GM19397 (cell line): ENCODE measurements around the gene KLHL10.
A peak's percentile ranks its signal among the peaks of the same experiment; 100 is the strongest.

Source experiments
- ATAC-seq: cut with Tn5 transposase; IDR thresholded peaks from one replicate; pipeline ENCODE4 v1.9.1; 2021; ENCODE audit warnings: mild to moderate bottlenecking, moderate library complexity; ENCODE audit not compliant: unreplicated experiment

KLHL10 gene

GRCh38 chr17:41837761-41838538, at the start of gene KLHL10:
KLHL10 (plus strand) TSS chr17:41837825; CDS start chr17:41837933, 108 bp downstream.
- ATAC-seq = no peak

GRCh38 chr17:41792845-41793783, 44.5 kb upstream of the KLHL10 start:
- ATAC-seq = no peak

- no peak for ATAC-seq
Observed at GRCh38 chr17:41793784-41794539, 43.7 kb upstream of the KLHL10 start.

- ATAC-seq = no peak
Observed at GRCh38 chr17:41794540-41794975, 43.1 kb upstream of the KLHL10 start.

GRCh38 chr17:41796121-41796895, 41.3 kb upstream of the KLHL10 start:
- no peak for ATAC-seq

- ATAC-seq = no peak
Observed at GRCh38 chr17:41797377-41797776, 40.2 kb upstream of the KLHL10 start.

GRCh38 chr17:41799366-41799765, 38.3 kb upstream of the KLHL10 start:
- ATAC-seq = no peak

- ATAC-seq = no peak
Observed at GRCh38 chr17:41800601-41801373, 36.8 kb upstream of the KLHL10 start.

GRCh38 chr17:41801374-41802271, 36.0 kb upstream of the KLHL10 start:
- ATAC-seq = no peak

GRCh38 chr17:41803049-41804020, 34.3 kb upstream of the KLHL10 start:
- no peak for ATAC-seq

- ATAC-seq = no peak
Observed at GRCh38 chr17:41806685-41807445, 30.8 kb upstream of the KLHL10 start.

- ATAC-seq = no peak
Observed at GRCh38 chr17:41810659-41811548, 26.7 kb upstream of the KLHL10 start.

GRCh38 chr17:41811549-41812380, 25.9 kb upstream of the KLHL10 start, which contains the start of gene P3H4:
P3H4 (minus strand) TSS chr17:41811949; CDS start chr17:41811915, 34 bp downstream.
- peak; percentile 65 for ATAC-seq

- ATAC-seq = no peak
Observed at GRCh38 chr17:41812381-41813151, 25.1 kb upstream of the KLHL10 start, which contains the start of gene FKBP10. FKBP10 (plus strand) TSS chr17:41813004; CDS start chr17:41813035, 31 bp downstream.
